Measurements from ENCODE around the gene C22orf15.
A peak's percentile ranks its signal among the peaks of the same experiment; 100 is the strongest.

C22orf15 gene

DNA sequence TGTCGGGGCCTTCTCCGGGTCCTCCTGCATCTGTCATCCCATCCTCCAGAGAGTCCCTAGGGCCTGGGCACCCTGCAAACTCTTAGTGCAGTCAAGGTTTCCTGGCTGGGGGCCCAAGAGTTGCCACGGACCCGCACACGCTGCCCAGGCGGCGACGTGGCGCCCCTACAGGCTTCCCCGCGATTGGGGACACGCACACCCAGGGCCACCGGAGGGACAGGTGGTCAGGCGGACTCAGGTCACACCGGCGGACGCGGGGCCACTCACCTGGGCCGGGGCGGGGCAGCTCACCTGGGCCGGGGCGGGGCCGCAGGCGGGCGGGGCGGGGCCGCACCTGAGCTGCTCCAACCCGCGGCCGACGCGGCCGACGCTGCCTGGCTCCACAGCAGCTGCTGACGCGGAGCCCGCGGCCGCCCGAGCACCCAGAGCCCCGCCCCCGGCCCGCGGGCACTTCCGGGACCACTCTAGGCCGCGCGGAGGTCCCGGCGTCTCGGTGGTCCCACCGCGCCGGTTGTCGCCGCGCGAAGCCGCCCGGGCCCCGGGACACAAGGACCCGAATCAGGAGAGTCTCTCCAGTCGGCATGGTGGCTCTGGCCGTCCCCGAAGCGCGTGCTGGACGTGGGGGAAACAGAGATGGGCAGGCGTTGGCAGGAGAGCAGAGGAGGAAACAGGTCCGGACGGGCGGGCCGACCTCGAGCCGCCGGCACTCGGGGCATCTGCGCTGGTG is 11.9 kb upstream of the C22orf15 start, which contains the start of gene ZNF70:
Gene ZNF70 (minus strand): TSS at position 399 of the 727 bp plus-strand sequence. CDS start 5,972 bp downstream, outside the sequence.
- peak; percentile 88 to 91 for DNase-seq

DNA sequence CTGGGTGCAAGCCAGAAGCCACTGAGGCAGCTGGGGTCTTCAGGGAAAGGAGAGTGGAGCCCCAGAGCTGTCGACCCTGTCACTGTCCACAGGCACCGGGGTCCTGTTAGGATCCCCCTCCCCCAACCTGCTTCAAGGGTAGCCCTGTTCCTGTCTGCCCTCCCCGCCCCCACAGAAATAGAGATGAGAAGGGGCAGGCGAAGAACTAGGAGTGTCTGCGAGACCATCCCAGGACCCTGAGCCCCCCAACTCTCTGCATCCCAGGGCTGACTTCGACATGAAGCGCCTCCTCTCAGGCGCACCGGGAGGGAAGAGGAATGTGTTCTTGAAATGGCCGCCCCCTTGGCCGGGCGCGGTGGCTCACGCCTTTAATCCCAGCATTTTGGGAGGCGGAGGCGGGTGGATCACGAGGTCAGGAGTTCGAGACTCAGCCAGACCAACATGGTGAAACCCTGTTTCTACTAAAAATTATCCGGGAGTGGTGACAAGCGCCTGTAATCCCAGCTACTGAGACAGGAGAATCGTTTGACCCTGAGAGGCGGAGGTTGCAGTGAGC is 11.3 kb upstream of the C22orf15 start:
- no peak for DNase-seq

DNA sequence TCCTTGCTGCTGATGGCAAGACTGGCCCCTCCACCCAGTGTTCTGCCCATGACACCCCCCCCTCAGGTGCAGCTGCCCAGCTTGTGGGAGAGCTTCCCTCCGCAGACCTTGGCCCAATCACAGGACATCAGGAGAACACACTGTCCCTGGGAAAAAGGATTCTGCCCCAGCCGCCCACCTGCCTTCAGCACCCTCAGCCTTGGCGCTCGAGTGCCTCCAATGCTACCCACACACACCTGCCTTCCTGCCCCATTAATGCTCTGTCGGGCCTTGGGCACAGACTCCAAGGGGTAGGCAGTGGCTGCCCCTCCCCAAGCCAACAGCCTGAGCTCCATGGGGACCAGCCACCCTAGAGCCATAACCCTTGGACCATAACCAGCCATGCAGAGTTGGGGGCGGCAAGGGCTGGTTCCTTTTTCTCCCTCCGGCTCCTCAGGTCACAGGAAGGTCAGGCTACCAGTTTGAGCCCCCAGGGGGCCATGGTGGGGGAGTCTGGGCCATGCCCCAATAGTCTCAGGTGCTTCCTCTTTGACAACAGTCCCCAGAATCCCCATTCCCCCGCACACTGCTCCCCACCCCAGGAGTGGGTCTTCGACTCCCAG is 10.6 kb upstream of the C22orf15 start:
- peak in 1 of 2 donors; percentile 80 for DNase-seq

DNA sequence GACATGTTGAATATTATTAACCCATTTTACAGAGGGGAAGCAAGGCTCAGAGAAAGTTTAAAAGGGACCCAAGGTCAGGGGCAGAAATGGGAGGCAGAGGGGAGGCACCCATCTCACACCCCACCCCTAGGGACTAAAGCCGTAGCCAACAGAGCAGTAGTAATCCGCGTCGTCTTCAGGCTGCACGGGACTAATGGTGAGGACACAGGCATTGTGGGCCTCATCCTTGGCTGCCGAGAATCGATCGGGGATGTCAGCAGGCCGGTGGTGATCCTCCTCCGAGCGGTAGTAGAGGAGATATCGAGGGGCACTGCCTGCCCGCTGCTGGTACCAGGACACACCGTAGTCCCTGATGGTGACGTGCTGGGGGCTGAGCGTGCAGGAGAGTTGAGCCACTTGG is 10.0 kb upstream of the C22orf15 start:
- no peak for DNase-seq

DNA sequence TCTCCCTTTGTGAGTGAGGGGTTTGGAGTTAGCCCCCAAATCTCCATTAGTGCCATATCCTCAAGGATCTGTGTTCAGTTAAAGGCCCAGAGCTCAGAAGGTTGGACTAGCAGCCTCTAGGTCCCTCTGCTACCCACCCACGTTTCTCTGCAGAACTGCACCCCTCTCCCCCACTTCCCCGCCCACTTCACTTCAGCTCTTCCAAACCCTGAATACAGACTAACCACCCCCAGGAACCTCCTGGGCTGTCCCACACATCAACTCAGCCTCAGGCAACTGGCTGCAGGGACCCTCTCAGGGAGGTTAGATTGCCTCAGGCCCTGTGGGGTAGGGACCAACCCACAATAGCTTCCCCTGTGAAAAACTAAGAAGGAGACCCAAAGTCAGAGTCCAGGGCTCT is 9.4 kb upstream of the C22orf15 start:
- no peak for DNase-seq

DNA sequence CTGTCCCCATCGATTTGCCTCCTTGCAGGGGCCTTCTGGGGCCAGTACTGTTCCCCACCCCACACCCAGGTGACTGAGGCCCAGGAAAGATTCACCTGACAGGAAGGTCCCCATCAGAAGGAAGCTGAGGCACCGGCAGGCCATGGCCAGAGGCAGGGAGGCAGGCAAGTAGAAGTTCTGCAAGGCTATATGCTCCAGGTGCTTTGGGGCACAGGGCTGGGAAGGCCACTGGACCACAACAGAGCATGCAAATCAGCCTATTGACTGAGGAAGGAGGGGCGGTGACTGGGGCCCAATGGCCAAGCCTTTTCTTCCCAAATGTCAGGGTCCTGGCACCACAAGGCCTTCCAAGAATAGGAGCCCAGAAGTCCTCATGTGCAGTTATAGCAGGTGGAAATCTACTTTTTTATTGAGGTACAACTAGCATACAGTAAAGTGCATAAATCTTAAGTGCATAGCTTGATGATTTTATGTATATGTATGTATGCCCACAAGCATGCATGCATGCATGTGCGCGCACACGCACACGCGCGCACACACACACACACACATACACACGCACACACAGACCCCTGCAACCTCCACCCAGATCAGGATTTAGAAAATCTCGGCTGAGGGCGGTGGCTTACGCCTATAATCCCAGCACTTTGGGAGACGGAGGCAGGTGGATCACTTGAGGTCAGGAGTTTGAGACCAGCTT is 8.4 kb upstream of the C22orf15 start, which contains the start of gene VPREB3:
Gene VPREB3 (minus strand): TSS at position 206 of the 700 bp plus-strand sequence. CDS start 62 bp downstream, at position 144.
- peak in 1 of 2 donors; percentile 6 for DNase-seq

DNA sequence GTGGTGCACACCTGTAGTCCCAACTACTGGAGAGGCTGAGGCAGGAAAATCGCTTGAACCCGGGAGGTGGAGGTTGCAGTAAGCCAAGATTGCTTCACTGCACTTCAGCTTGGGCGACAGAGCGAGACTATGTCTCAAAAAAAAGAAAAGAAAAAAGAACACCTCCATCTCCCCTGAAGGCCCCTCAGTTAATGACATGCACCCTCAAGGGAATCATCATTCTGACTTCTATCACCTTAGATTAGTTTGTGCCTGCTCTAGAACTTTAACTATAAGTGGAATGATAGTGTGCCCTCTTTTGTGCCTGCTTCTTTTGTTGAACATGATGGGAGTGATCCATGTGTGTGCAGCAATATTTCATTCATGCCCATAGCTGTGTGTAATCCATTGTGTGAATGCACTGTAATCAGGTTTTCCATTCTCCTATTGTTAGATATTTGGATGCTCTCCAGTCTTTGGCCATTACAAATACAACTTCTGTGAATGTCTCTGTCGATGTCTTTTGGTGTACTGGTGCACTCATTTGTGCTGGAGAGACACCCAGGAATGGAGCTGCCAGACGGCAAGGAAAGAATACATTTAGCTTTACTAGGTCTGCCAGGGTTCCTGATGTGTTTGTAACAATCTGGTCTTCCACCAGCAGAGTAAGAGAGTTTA is 7.7 kb upstream of the C22orf15 start:
- no peak for DNase-seq

DNA sequence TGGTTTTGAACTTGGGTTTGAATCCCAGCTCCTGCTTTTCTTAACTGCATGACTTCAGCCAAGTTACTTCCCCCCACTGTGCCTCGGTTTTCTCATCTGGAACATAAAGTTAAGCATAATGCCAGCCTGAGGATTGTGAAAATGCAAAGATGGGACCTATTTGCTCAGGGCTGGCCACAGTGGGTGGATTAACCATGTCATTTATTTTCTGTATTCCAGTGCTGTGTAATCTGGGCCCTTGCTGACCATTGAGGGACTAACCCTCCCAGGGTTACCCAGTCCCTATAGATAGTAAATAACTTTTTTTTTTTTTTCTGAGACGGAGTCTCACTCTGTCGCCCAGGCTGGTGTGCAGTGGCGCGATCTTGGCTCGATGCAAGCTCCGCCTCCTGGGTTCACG is 7.1 kb upstream of the C22orf15 start:
- no peak for DNase-seq

DNA sequence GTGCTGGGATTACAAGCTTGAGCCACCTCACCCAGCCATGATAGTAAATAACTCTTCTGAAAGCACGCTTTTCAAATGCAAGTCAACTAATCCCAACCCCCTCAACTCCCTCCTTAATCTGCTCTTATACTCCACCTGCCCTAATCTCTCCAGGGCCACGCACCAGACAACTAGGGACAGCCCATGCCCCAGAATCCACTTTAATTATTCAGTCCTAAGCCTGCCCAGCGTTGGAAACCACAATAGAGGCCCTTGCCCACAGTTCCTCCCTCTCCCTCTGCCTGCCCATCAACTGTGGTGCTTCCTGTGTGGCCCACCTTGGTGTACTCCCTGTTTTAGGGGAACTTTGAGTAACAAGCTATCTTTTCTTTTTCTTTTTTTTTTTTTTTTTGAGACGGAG is 5.9 kb upstream of the C22orf15 start:
- no peak for DNase-seq

DNA sequence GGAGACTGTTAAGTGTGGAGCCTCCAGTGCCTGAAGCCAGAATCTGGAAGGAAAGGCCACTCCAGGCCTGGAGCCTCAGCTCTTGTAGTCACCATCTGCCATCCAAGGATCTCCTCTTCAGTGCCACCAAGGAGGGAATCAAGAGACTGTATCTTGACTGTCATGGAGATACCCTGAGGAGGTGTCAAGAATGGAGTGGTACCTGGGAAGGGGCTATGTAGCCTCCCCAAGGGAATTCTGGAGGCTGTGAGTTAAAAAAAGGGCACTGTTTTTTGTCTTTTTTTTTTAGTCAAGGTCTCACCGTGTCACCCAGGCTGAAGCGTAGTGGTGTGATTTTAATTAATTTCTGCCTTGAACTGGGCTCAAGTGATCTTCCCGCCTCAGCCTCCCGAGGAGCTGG is 3.2 kb upstream of the C22orf15 start:
- no peak for DNase-seq

DNA sequence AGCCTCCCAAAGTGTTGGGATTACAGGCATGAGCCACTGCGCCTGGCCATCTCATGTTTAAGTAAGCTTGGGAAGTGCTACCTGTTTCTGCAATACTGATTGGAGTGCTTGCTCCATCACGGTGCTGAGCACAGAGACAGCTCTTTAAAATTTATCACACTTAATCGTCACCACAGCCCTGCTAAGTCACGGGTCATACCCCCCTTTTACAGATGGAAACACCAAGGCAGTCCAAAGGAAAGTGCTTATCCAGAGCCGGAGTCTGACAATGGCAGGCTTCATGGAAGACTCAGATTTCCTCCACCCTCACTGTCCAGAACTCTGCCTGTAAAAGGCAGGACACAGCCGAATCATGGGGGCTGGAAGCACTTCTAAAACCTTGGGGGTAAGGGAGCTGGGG is 2.7 kb upstream of the C22orf15 start:
- DNase-seq = no peak

DNA sequence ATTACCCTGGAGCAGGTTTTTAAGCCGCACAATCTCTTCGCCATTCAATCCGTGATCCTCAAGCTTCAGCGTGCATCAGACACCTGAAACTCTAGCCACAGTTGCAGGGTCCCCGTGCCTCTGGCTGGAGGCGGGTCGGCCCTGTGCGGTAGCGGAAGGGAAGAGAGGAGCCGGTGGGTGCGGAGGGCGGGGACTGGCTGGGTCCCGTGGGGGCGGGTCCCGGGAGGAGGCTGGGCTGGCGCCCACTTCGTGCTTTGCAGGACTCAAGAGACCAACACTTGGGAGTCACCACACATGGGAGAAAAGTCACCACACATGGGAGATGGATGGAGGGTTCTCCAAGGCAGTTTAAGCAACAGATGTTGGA is 772 bp downstream of the C22orf15 start:
- DNase-seq = peak; percentile 33 to 40

DNA sequence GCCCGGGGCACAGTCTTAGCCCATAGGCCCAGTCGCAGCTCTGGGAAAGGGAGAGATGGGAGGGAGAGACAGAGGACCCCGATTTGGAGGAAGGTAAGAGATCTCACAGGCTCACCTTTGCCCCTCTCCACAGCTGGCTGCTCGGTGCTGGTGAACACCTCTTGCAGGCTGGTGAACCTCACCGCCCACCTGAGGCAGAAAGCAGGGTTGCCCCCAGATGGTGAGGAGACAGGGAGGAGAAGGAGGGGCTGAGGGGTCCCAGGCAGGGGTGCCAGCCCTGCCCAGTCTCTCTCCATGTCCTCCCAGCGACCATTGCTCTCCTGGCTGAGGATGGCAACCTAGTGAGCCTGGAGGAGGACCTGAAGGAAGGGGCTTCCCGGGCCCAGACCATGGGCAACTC is 1.2 kb downstream of the C22orf15 start:
- no peak for DNase-seq

DNA sequence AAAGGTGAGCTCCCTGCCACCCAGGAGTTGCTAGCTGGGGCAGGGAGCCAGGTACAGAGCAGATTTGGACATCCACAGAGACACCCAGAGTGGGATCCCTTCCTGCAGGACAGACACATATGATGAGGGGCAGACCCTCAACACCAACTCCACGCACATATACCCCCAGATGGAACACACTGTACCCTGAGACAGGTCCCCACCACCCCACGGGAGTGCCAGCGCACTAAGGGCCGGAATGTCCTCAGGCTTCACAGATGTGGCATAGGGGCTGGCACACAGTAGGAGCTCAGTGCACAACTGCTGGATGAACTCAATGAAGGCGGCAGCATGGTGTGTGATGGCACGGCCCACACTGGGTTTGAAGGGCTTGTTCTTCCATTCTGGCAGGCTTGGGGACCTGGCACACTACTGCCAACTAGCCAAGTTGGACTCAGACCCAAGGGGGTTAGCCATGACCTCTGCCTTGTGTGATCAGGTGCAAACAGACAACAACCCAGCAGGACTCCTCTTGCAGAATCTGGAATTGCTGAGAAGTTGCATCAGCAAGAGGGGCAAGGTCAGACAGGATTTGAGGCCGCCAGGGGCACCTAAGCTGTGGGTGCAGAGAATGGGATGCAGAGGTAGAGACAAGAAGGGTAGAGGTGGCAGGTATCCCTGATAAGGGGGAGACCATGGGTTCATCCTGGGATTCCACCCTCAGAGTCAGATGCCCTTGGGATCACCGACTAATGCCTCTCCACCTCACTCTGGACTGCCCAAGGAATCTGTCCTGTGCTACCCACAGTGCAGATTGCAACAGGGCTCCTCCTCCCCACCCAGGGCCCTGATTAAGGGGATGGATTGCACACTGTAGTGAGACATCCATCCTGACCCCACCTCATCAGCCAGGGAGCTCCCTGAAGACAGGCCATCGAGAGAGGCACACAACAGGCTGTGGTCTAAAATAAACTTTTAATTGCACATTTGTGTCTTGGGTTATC is 2.4 kb downstream of the C22orf15 start:
- no peak for DNase-seq

DNA sequence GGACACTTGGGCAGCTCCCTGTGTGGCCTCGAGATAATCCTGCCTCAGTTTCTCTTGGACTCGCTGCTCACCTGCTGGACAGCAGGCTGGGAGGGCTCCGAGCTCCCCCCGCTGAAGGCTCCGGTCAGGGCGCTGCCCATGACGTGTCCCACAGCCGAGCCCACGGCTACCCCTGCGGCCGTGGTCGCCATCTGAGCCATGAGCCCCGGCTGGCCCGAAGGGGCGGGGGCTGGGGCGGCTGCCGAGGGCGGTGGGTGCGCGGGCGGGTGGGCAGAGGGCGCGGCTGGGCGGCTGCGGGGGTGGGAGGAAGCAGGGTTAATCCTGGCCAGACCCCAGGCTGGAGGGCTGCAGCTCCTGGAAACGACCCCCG is 4.5 kb downstream of the C22orf15 start:
- DNase-seq = no peak

DNA sequence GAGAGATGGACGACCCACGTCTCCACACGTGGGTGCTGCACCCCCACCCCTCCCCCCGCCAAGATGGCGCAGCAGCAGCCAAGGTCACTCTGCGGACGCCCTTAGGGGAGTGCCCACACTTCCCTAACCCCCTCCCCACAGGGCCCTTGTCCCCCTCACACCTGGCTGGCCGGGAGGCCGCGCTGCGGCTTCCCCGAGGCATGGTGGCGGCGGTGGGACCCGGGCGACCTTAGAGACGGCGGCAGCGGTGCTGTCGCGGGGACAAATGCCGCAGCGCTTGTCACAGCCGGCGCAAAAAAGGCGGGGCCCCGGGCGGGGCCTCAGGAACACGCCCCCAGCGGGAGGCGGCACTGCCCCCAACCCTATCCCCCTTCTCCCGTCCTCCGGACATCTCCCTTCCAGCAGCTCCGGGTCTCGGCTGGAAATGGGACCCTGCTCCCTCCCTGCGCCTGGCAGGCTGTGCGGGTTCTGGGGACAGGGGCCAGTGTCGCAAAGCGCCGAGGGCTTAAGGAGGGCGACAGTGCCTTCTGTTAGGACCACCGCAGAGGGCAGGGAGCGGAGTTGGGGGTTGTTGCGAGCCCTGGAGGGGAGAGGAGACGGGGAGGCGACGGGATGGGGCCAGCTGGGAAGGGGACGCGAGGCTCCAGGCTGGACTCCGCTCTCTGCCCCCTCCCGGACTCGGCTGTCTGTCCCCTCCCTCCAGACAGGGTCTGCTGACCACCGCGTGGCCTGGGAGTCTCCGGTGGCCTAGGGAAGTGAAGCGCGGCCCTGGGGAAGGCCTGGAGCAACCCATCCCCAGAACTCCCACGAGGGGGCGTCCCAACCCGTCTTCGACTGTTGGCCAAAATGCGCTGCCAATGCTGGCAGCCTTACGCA is 5.1 kb downstream of the C22orf15 start, which contains the start of gene CHCHD10:
Gene CHCHD10 (minus strand): TSS at position 300 of the 876 bp plus-strand sequence. CDS start 98 bp downstream, at position 202.
- DNase-seq = peak; percentile 75 to 76

DNA sequence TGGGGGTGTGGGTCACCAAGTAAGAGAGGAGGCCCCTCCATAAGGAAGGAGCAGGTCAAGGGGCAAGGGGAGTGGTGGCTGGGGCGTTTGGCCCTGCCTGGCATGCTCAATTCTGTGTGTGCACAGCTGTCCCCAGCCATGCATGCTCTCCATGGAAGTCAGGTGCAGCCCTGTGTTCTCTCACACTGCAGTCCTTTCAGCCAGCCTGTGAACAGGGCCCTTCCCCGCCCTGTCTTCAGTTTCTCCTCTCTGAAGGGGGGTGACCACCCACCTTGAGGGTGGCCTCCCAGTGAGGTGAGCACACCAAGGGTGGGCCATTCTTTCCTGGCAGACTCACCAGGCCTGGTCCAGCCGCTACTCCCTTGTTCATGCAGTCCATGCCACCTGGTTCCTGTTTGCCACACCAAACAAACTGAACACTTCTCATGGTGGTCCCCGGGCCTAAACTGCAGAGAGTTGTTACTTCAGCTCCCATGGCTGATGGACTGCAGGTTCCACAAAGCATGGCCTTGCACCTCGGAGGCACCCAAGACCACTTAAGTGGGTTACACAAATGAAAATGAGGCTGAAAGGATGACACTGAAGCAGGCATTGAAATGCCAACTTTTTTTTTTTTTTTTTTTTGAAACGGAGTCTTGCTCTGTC is 6.7 kb downstream of the C22orf15 start:
- no peak for DNase-seq

DNA sequence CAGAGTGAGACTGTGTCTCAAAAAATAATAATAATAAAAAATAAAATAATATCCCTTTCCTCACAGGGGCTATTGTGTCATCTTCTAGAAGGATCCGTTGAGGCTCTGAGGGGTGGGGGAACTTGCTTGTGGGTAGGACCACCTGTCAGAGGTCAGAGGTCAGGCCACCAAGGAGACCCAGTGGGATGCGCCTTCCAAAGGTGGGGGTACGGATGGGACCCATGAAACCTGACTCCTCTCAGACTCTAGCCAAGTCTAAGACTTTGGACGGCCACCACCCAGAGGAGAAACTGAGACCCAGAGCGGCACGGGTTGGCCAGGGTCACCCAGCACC is 9.5 kb downstream of the C22orf15 start:
- no peak for DNase-seq

DNA sequence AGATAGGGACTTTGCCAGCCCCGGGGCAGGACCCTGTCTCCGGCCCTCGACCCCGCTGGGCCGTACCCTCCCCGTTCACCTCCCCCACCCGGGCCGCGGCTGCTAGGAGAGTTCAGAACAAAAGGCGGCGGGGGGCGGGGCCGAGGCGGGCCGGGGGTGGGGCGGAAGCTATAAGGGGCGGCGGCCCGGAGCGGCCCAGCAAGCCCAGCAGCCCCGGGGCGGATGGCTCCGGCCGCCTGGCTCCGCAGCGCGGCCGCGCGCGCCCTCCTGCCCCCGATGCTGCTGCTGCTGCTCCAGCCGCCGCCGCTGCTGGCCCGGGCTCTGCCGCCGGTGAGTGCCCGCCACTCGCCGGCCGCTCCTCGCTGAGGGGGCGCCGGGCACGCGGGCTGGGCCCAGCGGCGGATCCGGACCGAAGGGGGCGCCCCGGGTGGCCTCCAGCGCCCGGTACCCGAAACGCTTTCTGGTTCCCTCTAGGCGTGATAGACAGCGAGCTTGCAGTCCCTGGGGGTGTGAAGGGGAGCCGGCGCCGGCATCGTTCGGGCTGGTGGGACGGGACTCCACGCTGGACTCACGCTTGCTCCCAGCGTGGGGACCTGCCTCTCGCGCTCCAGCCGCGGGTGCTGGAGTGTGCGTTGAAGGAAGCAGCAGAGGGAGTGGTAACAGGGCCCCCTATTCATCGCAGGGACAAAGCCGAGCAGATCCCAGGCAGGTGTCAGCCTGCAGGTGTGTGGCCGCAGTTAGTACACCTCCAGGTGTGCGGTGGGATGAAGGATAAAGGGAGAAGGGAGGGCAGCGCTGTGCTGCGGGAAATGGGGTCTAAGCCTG is 10.1 kb downstream of the C22orf15 start, which contains the start of gene MMP11:
Gene MMP11 (plus strand): TSS at position 201 of the 825 bp plus-strand sequence. CDS start 22 bp downstream, at position 223.
- peak; percentile 53 to 54 for DNase-seq
